Tibial artery (tissue), 4 donors: ENCODE results near the gene MYBPHL.
A peak's percentile ranks its signal among the peaks of the same experiment; 100 is the strongest.
"Not testable (repeated sequence)": the region's sequence is repeated elsewhere in the genome, so short reads cannot be mapped to it uniquely, and the experiment has no call there.

Experiments
- DNase-seq, 2 donors: peaks; one replicate each; pipeline ENCODE4 v3.0.0-alpha.2; 2019
- H3K27ac ChIP-seq, 2 donors: fragments of 200-600 bp; sonication (generic) in 1 of 2; 1 replicate in 1 of 2; 2 replicates in 1 of 2; pipeline ENCODE4 v1.5.1; 2018 to 2019; ENCODE audit warnings: mild to moderate bottlenecking in 1 of 2
- H3K27me3 ChIP-seq, 2 donors: fragments of 200-600 bp; sonication (generic) in 1 of 2; one replicate each; pipeline versions ENCODE4 v1.5.1 to v1.6.0; 2016 to 2019
- H3K36me3 ChIP-seq, 3 donors: fragments of 200-600 bp; sonication (generic) in 2 of 3; one replicate each; pipeline ENCODE4 v1.5.1; 2016 to 2019; ENCODE audit warnings: mild to moderate bottlenecking in 2 of 3
- H3K4me1 ChIP-seq, 4 donors: fragments of 200-600 bp; sonication (generic) in 2 of 4; 1 replicate in 3 of 4; 2 replicates in 1 of 4; pipeline ENCODE4 v1.5.1; 2016 to 2019
- H3K4me3 ChIP-seq, 2 donors: fragments of 200-600 bp; sonication (generic) in 1 of 2; 1 replicate in 1 of 2; 2 replicates in 1 of 2; pipeline ENCODE4 v1.5.1; 2018 to 2019; ENCODE audit warnings: mild to moderate bottlenecking in 2 of 2
- H3K9me3 ChIP-seq, 3 donors: fragments of 200-600 bp; sonication (generic) in 1 of 3; one replicate each; pipeline ENCODE4 v1.5.1; 2016 to 2019
- intact Hi-C: fragments of 100-400 bp; cut with DNase I; formaldehyde crosslinking; loops from one replicate; pipeline ENCODE4 v1.15.0; 2023; ENCODE audit warnings: low total_unique reads
- TF ChIP-seq, protein P1 (sequence below), 2 experiments: fragments of 200-600 bp in 1 of 2; fragments of 450-650 bp in 1 of 2; IDR thresholded peaks; one replicate each; pipeline ENCODE4 v1.5.1; 2017 to 2019; ENCODE audit warnings: antibody characterized with exemption in 2 of 2, mild to moderate bottlenecking in 1 of 2, moderate library complexity in 1 of 2

Gene MYBPHL

DNA sequence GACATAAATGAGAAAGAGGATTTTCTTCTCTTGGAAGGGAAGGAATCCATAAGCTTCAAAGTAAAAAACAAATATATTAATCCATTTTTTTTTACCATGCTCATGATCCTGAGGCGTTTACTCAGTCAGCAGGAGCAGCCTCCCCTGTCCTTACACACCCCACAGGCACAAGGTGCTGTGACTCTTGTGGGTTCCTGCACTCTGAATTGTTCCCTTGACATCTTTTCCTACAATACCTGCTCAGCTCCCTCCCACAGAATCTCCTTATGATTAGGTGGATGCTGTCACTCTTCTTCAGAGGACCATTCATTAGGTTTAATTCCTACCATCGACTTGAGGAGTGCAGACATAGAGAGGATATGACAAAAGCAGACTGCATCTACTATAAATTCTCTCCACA lies 13.8 kb downstream of the MYBPHL start:
- intact Hi-C loops = no loop called here
- Histone ChIP-seq H3K4me1 (peaks cover 0 to 2% (median under 1%) of the 10 kb centered on the region in 4 donors), H3K36me3 (no peaks in the 10 kb centered on the region), H3K4me3 (no peak overlapping the region), H3K9me3 (no peaks in the 10 kb centered on the region), H3K27ac (no peak overlapping the region), H3K27me3 (no peaks in the 10 kb centered on the region)
- DNase-seq = no peak
- TF ChIP-seq, protein P1, sequence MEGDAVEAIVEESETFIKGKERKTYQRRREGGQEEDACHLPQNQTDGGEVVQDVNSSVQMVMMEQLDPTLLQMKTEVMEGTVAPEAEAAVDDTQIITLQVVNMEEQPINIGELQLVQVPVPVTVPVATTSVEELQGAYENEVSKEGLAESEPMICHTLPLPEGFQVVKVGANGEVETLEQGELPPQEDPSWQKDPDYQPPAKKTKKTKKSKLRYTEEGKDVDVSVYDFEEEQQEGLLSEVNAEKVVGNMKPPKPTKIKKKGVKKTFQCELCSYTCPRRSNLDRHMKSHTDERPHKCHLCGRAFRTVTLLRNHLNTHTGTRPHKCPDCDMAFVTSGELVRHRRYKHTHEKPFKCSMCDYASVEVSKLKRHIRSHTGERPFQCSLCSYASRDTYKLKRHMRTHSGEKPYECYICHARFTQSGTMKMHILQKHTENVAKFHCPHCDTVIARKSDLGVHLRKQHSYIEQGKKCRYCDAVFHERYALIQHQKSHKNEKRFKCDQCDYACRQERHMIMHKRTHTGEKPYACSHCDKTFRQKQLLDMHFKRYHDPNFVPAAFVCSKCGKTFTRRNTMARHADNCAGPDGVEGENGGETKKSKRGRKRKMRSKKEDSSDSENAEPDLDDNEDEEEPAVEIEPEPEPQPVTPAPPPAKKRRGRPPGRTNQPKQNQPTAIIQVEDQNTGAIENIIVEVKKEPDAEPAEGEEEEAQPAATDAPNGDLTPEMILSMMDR (IDR thresholded peaks at IDR 0.05) = no peak

DNA sequence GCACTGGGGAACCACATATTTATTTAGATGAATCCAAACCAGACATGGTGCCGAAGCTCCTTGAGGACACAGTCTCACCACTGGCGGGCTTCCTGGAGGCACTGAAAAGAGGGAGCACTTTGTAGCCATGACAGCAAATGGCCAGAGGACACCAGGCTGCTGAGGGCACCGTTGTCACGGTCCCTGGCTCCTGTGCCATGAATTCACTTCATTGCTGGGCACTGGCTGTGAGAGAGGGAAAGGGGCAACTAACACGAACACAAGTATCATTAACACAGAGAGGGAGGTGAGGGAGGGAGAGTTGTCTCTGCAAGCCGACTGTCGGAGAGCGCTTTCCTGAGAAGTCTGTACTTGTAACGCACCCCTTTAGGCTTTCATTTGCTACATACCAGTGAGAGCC lies 14.4 kb downstream of the MYBPHL start:
- intact Hi-C loops = no loop called here
- no peak for DNase-seq
- H3K4me3 ChIP-seq = no peak overlapping the region
- TF ChIP-seq, protein P1 (IDR thresholded peaks at IDR 0.05) = no peak
- H3K27ac ChIP-seq = no peak overlapping the region
- no peaks in the 10 kb centered on the region for H3K36me3 ChIP-seq
- no peaks in the 10 kb centered on the region for H3K9me3 ChIP-seq
- no peaks in the 10 kb centered on the region for H3K4me1 ChIP-seq
- no peaks in the 10 kb centered on the region for H3K27me3 ChIP-seq

DNA sequence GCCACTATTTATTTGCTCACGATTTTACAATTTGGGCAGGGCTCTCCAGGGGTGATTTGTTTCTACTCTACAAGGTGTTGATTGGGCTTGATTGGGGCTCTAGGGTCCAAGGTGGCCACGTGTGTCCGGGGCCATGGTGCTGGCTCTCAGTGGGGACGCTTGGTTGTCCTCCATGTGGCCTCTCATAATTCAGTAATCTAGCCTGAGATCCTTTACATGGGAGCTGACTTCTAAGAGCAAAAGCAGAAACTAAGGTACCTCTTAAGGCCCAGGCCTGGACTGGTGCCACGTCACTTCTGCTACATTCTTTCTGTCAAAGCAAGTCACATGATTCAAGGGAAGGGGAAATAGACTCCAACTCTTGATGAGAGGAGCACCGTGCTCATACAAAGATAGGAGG lies 15.8 kb downstream of the MYBPHL start:
- intact Hi-C loops = no loop called here
- Histone ChIP-seq H3K27me3 (no peaks in the 10 kb centered on the region), H3K9me3 (no peaks in the 10 kb centered on the region), H3K27ac (no peak overlapping the region), H3K4me1 (no peaks in the 10 kb centered on the region), H3K36me3 (no peaks in the 10 kb centered on the region), H3K4me3 (no peak overlapping the region)
- DNase-seq = no peak
- TF ChIP-seq, protein P1 (IDR thresholded peaks at IDR 0.05) = no peak

DNA sequence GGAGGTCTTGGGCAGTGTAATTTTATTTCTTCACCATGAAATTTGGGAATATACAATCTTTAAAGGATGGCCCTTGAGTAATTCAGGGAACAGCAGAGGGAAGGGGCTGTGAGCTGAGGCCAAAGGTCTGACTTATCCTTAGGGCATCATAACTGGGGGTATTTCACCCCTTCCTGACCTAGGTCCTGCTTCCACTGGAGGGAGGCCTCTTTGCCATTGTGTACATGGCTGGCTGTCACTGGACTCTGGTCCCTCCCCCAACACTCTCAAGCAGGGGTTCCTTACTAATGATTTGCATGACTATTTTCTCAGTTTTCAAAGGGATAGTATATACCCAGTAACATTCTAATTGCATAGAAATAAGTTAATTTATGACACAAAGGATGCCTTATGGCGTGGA lies 16.7 kb downstream of the MYBPHL start:
- H3K4me3 ChIP-seq = no peak overlapping the region
- H3K4me1 ChIP-seq = no peaks in the 10 kb centered on the region
- no peak for DNase-seq
- intact Hi-C loops = no loop called here
- TF ChIP-seq, protein P1 (IDR thresholded peaks at IDR 0.05) = no peak
- no peaks in the 10 kb centered on the region for H3K36me3 ChIP-seq
- no peaks in the 10 kb centered on the region for H3K27me3 ChIP-seq
- no peak overlapping the region for H3K27ac ChIP-seq
- H3K9me3 ChIP-seq = no peaks in the 10 kb centered on the region

DNA sequence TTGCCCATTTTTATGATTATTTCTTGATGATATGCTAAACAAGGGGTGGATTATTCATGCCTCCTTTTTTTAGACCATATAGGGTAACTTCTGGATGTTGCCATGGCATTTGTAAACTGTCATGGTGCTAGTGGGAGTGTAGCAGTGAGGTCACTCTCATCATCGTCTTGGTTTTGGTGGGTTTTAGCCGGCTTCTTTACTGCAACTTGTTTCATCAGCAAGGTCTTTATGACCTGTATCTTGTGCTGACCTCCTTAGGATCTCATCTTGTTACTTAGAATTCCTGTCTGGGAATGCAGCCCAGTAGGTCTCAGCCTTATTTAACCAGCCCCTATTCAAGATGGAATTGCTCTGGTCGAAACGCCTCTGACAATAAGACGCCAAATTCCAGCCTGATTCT lies 20.0 kb downstream of the MYBPHL start:
- H3K9me3 ChIP-seq, H3K27ac ChIP-seq, H3K27me3 ChIP-seq, H3K4me3 ChIP-seq, H3K36me3 ChIP-seq, DNase-seq: not testable (repeated sequence)
- peaks cover 0 to 19% (median 19%) of the 10 kb centered on the region in 4 donors for H3K4me1 ChIP-seq
- intact Hi-C loops = loop anchor here (10.0 kb wide), 2 partner anchors 68 to 1132 kb away; no protein-coding TSS in a partner anchor

DNA sequence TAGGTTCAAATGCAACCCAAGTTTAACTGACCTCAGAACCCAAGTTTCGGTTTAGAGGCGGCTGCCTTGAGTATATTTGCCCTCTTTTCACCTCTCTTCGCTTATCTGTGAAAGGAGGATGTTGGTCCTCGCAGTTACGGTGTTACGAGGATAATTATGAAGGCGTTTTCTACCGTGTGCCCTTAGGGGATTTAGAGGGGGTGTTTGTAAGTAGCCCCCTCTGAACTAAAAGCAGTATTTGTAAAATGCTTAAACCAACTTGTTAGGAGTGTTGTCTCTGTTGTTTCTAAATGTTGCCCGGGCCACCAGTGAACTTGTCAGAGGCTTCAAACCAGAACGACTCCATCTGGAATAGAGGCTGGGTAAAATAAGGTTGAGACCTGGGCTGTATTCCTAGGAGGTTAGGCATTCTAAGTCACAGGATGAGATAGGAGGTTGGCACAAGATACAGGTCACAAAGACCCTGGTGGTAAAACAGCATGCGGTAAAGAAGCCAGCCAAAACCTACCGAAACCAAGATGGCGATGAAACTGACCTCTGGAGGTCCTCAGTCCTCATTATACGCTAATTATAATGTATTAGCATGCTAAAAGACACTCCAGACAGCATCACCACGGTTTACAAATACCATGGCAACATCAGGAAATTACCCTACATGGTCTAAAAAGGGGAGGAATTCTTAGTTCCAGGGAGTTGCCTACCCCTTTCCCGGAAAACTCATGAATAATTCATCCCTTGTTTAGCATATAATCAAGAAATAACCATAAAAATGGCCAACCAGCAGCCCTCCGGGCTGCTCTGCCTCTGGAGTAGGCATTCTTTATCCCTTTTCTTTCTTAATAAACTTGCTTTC lies 22.8 kb downstream of the MYBPHL start:
- no peak for DNase-seq
- peaks cover 0 to 22% (median 21%) of the 10 kb centered on the region in 4 donors for H3K4me1 ChIP-seq
- intact Hi-C loops = loop anchor here (10.0 kb wide), 2 partner anchors 71 to 1129 kb away; no protein-coding TSS in a partner anchor

More for the DNA sequence above, 22.8 kb downstream of the MYBPHL start:
- no peaks in the 10 kb centered on the region for H3K27me3 ChIP-seq
- no peaks in the 10 kb centered on the region for H3K36me3 ChIP-seq
- H3K27ac ChIP-seq = peak overlapping the region; percentile 79 to 87
- no peaks in the 10 kb centered on the region for H3K9me3 ChIP-seq
- TF ChIP-seq, protein P1 (IDR thresholded peaks at IDR 0.05) = no peak
- peak overlapping the region; percentile 54 to 59 for H3K4me3 ChIP-seq
